GM21360 (cell line): ENCODE measurements around the gene AGMO.

ENCODE experiments used
- ATAC-seq: cut with Tn5 transposase; IDR thresholded peaks from one replicate; pipeline ENCODE4 v1.9.1; 2021; ENCODE audit warnings: mild to moderate bottlenecking, moderate library complexity; ENCODE audit not compliant: unreplicated experiment

The AGMO gene

GRCh38 chr7:15561835-15562234, at the start of gene AGMO:
AGMO (minus strand) TSS chr7:15562015.
- no peak for ATAC-seq

GRCh38 chr7:15610503-15610902, 48.7 kb upstream of the AGMO start:
- no peak for ATAC-seq

- no peak for ATAC-seq
Observed at GRCh38 chr7:15609287-15609686, 47.5 kb upstream of the AGMO start.

GRCh38 chr7:15607529-15608210, 45.9 kb upstream of the AGMO start:
- ATAC-seq, result no peak

- ATAC-seq, result no peak
Observed at GRCh38 chr7:15606561-15606960, 44.7 kb upstream of the AGMO start.

- no peak for ATAC-seq
Observed at GRCh38 chr7:15604166-15604565, 42.4 kb upstream of the AGMO start.

- ATAC-seq, result no peak
Observed at GRCh38 chr7:15603124-15603523, 41.3 kb upstream of the AGMO start.

- no peak for ATAC-seq
Observed at GRCh38 chr7:15602236-15602635, 40.4 kb upstream of the AGMO start.

GRCh38 chr7:15601175-15601574, 39.4 kb upstream of the AGMO start:
- no peak for ATAC-seq

- ATAC-seq, result no peak
Observed at GRCh38 chr7:15600298-15600697, 38.5 kb upstream of the AGMO start.

GRCh38 chr7:15594461-15594860, 32.6 kb upstream of the AGMO start:
- no peak for ATAC-seq

GRCh38 chr7:15593382-15593781, 31.6 kb upstream of the AGMO start:
- no peak for ATAC-seq

- no peak for ATAC-seq
Observed at GRCh38 chr7:15586266-15586665, 24.5 kb upstream of the AGMO start.

GRCh38 chr7:15584575-15584974, 22.8 kb upstream of the AGMO start:
- ATAC-seq, result no peak

- no peak for ATAC-seq
Observed at GRCh38 chr7:15582773-15583172, 21.0 kb upstream of the AGMO start.

GRCh38 chr7:15581352-15581951, 19.6 kb upstream of the AGMO start:
- no peak for ATAC-seq

GRCh38 chr7:15580604-15581351, 19.0 kb upstream of the AGMO start:
- ATAC-seq, result no peak

- ATAC-seq, result no peak
Observed at GRCh38 chr7:15577600-15577999, 15.8 kb upstream of the AGMO start.

- ATAC-seq, result no peak
Observed at GRCh38 chr7:15571301-15571878, 9.6 kb upstream of the AGMO start.

- ATAC-seq, result no peak
Observed at GRCh38 chr7:15567652-15568051, 5.8 kb upstream of the AGMO start.

GRCh38 chr7:15567036-15567435, 5.2 kb upstream of the AGMO start:
- ATAC-seq, result no peak

GRCh38 chr7:15566476-15566875, 4.7 kb upstream of the AGMO start:
- ATAC-seq, result no peak
